Muscle layer of duodenum (tissue), 2 donors: ENCODE measurements around the gene PTPRN2.
"Not testable (repeated sequence)": the region's sequence is repeated elsewhere in the genome, so short reads cannot be mapped to it uniquely, and the experiment has no call there.

Experiments used
- H3K27ac ChIP-seq: one replicate; pipeline ENCODE4 v1.7.0; 2013; ENCODE audit warnings: mild to moderate bottlenecking, low read length
- H3K27me3 ChIP-seq: one replicate; pipeline ENCODE4 v1.7.0; 2013; ENCODE audit warnings: low read depth, mild to moderate bottlenecking, control low read depth, low read length
- H3K36me3 ChIP-seq, 2 donors: one replicate each; pipeline ENCODE4 v1.7.0; 2013; ENCODE audit warnings: low read length in 2 of 2, control low read depth in 1 of 2, mild to moderate bottlenecking in 1 of 2; ENCODE audit not compliant: insufficient read depth in 2 of 2, control insufficient read depth in 1 of 2
- H3K4me1 ChIP-seq, 2 donors: one replicate each; pipeline ENCODE4 v1.7.0; 2013; ENCODE audit warnings: low read length in 2 of 2, mild to moderate bottlenecking in 2 of 2, control low read depth in 1 of 2, moderate library complexity in 1 of 2; ENCODE audit not compliant: insufficient read depth in 2 of 2, control insufficient read depth in 1 of 2
- H3K4me3 ChIP-seq, 2 donors: one replicate each; pipeline ENCODE4 v1.7.0; 2013; ENCODE audit warnings: low read length in 2 of 2, low read depth in 1 of 2, mild to moderate bottlenecking in 1 of 2
- H3K9me3 ChIP-seq, 2 donors: one replicate each; pipeline ENCODE4 v1.7.0; 2013; ENCODE audit warnings: low read length in 2 of 2, control low read depth in 1 of 2, mild to moderate bottlenecking in 1 of 2; ENCODE audit not compliant: control insufficient read depth in 1 of 2
- donor health status: healthy.

Gene PTPRN2

DNA sequence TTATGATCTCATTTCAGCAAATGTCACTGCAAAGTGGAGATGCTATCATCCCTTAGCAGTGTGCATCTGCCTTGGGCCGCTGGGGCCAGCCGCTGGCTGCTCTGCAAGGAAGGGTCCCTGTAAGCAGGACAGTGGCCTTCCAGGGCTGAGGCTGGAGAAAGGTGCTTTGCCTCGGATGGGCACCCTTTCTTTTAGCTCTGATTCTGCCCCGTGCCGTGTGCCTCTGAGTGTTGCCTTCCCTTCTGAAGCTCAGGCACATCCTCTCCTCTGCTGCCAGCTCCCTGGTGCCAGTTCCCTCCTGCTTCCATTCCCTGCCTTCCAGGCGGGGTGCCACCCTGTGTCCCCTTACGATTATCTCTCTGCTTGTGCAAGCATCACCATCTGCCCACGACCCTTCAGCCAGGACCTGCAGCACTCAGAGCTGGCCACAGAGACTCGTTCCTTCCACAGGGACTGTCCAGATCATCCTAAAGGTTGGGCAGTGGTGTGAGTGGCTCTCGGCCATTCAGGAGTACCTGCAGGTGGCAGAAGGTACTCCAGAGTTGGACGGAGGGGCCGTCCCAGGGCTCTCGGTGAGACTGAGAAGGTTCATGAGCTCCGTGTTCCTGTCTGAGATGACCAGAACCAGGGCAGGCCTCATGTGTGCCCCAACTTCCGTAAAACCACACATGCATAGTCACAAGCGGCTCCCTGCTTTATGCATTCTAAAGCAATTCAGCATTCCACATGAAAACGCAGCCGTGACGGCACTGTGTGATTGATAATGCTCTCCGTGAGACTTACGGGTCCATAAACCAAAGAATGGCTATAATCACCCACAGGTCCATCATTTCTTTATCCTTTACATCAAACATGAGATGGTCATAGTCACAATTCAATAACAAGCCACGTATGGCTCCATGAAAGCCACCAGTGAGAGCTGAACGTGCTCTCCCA is 879.4 kb downstream of the PTPRN2 start:
- Histone ChIP-seq H3K27me3 (no peaks in the 10 kb centered on the region), H3K9me3 (no peaks in the 10 kb centered on the region), H3K36me3 (no peaks in the 10 kb centered on the region), H3K4me1 (no peaks in the 10 kb centered on the region), H3K27ac (no peak overlapping the region), H3K4me3 (no peak overlapping the region)

DNA sequence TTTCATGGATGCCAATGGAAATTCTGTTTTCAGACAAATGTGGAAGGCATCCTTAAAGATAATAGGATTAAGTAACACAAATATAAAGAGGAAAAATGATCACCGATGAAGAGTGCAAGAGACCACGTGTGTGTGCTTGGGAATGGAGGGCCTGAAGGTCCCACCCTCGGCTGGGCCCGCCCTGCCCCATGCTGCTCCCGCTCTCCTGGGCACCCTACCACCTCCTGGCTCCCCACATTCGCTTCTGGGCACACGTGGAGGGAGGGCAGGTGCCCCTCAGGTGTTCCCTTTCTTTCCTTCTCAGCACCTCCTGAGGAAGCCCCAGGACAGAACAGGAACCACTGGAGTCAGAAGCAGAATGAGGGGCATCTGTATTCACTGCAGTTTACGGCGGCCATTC is 883.3 kb downstream of the PTPRN2 start:
- Histone ChIP-seq H3K4me3 (no peak overlapping the region), H3K9me3 (no peaks in the 10 kb centered on the region), H3K4me1 (no peaks in the 10 kb centered on the region), H3K27me3 (no peaks in the 10 kb centered on the region), H3K27ac (no peak overlapping the region), H3K36me3 (no peaks in the 10 kb centered on the region)

DNA sequence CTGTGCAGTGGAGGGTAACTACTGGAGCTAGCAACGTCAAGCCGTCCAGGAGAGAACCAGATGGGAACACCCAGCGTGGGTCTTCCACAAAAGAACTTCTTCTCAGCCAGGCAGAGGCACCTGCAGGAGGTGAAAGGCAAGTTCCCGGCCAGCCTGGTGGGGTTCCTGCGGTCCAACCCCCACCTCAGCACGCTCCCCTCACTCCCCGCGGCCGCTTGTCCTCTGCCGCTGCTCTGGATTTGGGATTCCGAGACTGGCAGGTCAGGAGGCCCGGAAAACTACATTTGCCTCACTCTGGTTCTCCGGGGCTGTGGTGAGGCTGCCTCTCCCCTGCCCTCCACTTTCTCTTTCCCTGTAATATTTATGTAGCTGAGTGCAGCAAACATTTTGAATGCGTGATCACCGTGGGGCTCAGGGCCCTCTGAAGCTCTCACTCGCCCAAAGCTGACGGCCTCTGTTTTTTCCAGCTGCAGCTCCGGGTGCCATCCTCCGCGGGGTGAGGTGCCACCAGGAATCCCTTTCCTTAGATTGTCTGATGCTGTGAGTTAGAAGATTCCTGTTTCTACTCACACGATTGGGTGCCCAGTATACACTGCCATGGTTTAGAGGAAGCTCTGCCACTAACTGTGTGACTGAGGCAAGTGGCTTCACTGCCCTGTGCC is 884.0 kb downstream of the PTPRN2 start:
- H3K4me3 ChIP-seq = no peak overlapping the region
- no peak overlapping the region for H3K27ac ChIP-seq
- no peaks in the 10 kb centered on the region for H3K27me3 ChIP-seq
- no peaks in the 10 kb centered on the region for H3K9me3 ChIP-seq
- H3K36me3 ChIP-seq = no peaks in the 10 kb centered on the region
- no peaks in the 10 kb centered on the region for H3K4me1 ChIP-seq

DNA sequence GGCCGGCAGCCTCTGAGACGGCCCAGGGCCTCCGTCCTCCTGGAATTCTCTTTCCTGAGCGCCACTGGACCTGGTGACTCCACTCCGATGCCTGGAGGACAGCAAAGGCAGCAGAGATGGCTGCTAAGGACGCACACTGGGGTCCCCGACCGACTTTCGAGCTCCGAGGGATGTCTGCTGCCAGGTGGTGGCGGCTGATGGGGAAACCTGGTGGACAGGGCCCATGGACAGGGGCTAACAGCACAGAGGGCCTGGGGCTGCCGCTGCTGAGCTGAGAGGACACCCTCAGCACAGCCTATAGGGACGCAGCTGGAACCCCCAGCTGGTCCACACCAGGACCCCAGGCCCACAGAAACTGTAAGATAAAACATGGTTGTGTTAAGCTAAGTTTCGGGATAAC is 884.5 kb downstream of the PTPRN2 start:
- H3K4me3 ChIP-seq = no peak overlapping the region
- no peaks in the 10 kb centered on the region for H3K36me3 ChIP-seq
- H3K27me3 ChIP-seq = no peaks in the 10 kb centered on the region
- no peak overlapping the region for H3K27ac ChIP-seq
- H3K4me1 ChIP-seq = no peaks in the 10 kb centered on the region
- H3K9me3 ChIP-seq = no peaks in the 10 kb centered on the region

DNA sequence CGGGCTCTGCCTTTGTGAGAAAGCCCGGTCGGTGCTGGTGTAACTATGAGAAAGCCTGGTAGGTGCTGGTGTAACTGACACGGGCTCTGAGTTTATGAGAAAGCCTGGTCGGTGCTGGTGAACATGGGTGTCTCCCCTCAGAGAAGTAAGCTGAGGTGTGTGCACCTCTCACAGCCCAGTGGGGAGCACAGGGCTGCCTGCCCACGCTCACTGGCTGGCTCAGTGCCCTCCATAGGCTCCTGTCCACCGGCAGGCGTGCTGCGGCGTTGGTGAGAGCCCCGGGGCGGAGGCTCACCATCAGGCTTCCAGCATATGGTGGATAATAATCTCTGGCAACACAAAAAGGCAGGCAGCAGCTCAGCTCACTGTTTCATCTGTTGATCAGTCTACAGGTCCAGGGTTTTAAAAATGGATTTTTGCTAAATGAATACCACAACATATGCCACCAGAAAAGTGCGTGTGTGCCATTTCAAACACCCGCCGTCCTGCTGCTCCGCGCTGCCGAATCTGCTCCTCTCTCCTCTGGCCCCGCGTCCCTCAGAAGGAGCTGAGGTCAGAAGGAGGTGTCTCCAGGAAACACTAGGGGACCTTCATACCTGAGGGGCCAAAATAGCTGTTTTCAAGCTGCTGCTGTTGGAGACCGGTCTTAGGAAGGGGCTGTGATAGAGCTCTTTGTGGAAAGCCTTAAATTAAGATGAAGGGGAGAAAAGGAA is 885.2 kb downstream of the PTPRN2 start:
- H3K36me3 ChIP-seq = no peaks in the 10 kb centered on the region
- no peak overlapping the region for H3K27ac ChIP-seq
- H3K27me3 ChIP-seq = no peaks in the 10 kb centered on the region
- H3K9me3 ChIP-seq = no peaks in the 10 kb centered on the region
- no peak overlapping the region for H3K4me3 ChIP-seq
- H3K4me1 ChIP-seq = no peaks in the 10 kb centered on the region

DNA sequence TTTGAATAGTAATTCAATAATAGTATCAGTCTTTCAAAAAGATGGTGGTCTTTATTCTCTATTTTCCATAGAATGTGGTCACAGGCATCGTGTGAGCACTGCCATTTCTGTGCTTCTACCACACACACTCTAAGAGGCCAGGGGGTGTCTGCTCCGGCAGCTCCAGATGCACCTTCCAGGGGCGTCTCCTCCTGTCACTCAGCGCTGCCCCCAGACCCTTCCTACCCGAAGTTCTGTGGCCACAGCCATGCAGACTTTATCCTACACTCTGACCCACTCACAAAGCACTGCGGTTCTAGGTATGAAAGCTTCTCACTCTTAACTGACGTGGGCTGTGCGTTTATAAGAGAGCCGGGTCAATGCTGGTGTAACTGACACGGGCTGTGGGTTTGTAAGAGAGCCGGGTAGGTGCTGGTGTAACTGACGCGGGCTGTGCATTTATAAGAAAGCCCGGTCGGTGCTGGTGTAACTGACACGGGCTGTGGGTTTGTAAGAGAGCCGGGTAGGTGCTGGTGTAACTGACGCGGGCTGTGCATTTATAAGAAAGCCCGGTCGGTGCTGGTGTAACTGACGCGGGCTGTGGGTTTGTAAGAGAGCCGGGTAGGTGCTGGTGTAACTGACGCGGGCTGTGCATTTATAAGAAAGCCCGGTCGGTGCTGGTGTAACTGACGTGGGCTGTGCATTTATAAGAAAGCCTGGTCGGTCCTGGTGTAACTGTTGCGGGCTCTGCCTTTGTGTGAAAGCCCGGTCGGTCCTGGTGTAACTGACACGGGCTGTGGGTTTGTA is 886.0 kb downstream of the PTPRN2 start:
- not testable (repeated sequence) for H3K4me1 ChIP-seq, H3K27me3 ChIP-seq, H3K27ac ChIP-seq, H3K4me3 ChIP-seq, H3K36me3 ChIP-seq, H3K9me3 ChIP-seq

DNA sequence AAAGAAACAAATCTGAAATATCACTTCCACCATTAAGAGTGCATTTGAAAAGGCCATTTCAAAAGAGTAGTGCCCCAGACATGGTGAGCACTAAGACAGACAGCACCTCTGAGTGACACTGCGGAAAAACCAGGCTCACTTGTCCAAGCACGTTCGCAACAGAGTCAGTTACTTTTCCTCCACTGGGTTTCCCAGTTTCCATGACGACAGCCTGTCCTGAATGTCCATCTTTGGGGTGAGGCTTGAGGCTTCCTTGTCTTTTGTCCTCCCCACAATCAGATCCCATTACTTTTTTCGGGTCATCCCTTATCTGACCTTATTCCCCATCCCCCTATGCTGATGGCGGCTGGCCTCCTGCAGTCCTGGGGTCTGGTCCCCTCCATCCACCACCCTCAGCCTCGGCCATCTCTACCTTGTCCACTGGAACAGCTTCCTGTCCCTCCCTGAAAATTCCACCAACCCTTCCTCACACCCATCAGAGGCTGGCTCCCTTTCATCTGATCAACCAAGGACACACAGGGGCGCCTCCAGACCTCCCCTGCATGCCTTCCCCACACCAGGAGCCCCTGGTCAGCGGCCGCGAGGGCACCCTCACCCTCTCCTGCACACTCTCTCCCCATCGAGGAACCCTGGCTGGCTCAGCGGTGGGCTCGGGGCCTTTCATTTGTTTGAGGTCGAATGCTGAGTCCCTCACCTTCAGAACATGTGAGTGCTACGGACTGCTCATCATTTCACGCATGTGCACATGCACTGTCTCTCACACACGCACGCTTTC is 887.2 kb downstream of the PTPRN2 start:
- Histone ChIP-seq H3K27me3 (no peaks in the 10 kb centered on the region), H3K4me1 (no peaks in the 10 kb centered on the region), H3K36me3 (no peaks in the 10 kb centered on the region)

DNA sequence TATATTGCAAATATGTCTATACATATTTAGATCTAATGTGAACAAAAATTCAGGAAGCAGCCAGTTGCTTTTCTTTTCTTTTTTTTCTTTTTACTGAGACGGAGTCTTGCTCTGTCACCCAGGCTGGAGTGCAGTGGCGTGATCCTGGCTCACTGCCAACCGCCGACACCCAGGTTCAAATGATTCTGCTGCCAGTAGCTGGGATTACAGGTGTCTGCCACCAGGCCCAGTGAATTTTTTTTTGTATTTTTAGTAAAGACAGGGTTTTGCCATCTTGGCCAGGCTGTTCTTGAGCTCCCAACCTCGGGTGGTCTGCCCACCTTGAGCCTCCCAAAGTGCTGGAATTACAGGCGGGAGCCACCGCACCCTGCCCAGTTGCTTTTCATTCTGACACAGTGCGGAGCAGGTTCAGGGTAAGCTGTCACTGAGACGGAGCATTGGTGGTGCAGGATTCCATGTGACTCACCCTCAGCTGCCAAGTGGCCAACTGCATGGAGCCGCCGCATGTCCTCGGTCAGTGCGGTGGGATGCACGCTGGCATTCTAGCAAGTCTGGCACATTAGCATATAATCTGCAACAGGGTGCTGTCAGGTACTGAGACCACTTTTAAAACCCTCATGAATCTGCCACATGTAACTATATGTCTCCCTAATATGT is 888.1 kb downstream of the PTPRN2 start:
- no peak overlapping the region for H3K27ac ChIP-seq
- H3K9me3 ChIP-seq = no peaks in the 10 kb centered on the region
- H3K4me1 ChIP-seq = no peaks in the 10 kb centered on the region
- no peak overlapping the region for H3K4me3 ChIP-seq
- no peaks in the 10 kb centered on the region for H3K36me3 ChIP-seq
- H3K27me3 ChIP-seq = no peaks in the 10 kb centered on the region

More for the DNA sequence above, 887.2 kb downstream of the PTPRN2 start:
- Histone ChIP-seq H3K4me3 (no peak overlapping the region), H3K9me3 (no peaks in the 10 kb centered on the region), H3K27ac (no peak overlapping the region)

DNA sequence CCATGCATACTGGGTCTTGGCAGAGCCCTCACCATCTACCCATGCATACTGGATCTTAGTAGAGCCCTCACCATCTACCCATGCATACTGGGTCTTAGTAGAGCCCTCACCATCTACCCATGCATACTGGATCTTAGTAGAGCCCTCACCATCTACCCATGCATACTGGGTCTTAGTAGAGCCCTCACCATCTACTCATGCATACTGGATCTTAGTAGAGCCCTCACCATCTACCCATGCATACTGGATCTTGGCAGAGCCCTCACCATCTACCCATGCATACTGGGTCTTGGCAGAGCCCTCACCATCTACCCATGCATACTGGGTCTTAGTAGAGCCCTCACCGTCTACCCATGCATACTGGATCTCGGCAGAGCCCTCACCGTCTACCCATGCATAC is 890.3 kb downstream of the PTPRN2 start:
- not testable (repeated sequence) for H3K4me3 ChIP-seq, H3K36me3 ChIP-seq, H3K27me3 ChIP-seq, H3K9me3 ChIP-seq, H3K27ac ChIP-seq
- H3K4me1 ChIP-seq = peaks cover 0 to 15% of the 10 kb centered on the region in 2 donors

DNA sequence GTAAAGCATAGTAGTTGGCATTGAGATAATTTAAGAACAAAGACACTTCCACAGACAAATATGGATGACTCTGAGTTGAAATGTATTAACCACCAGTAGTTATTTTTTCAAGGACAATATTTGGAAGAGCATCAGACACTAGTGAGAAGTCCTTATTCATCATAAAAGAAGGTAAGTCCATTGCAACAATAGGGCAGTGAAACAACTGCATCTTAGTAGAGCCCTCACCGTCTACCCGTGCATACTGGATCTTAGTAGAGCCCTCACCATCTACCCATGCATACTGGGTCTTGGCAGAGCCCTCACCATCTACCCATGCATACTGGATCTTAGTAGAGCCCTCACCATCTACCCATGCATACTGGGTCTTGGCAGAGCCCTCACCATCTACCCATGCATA is 892.0 kb downstream of the PTPRN2 start:
- peaks cover 0 to 28% of the 10 kb centered on the region in 2 donors for H3K4me1 ChIP-seq
- not testable (repeated sequence) for H3K36me3 ChIP-seq, H3K4me3 ChIP-seq, H3K27me3 ChIP-seq, H3K9me3 ChIP-seq, H3K27ac ChIP-seq
